HEK293T (cell line): ENCODE data around the gene OAT.

ENCODE experiments used
- CTCF ChIA-PET: fragments of 350-600 bp; formaldehyde crosslinking; extraction: SDS; loops from one replicate; lab custom pipeline; 2021; ENCODE audit warnings: antibody characterized with exemption, inconsistent platforms; lab: Yijun Ruan, JAX
- POLR2A ChIA-PET: fragments of 350-600 bp; formaldehyde crosslinking; extraction: SDS; loops from one replicate; lab custom pipeline; 2020; ENCODE audit warnings: antibody characterized with exemption, inconsistent platforms; lab: Yijun Ruan, JAX
- DNase-seq: peaks from one replicate; pipeline ENCODE4 v3.0.0; 2012; ENCODE audit warnings: mixed read lengths; ENCODE audit errors: extremely low spot score
- ARNT ChIP-seq: fragments of 450-650 bp; IDR thresholded peaks from 2 replicates; pipeline ENCODE4 v1.6.1; 2017; ENCODE audit warnings: mild to moderate bottlenecking
- BHLHE40 ChIP-seq: fragments of 450-650 bp; IDR thresholded peaks from 2 replicates; pipeline ENCODE4 v1.6.1; 2016; ENCODE audit warnings: mild to moderate bottlenecking, moderate library complexity, borderline replicate concordance
- CTBP1 ChIP-seq: fragments of 450-650 bp; IDR thresholded peaks from 2 replicates; pipeline ENCODE4 v1.6.1; 2016; ENCODE audit warnings: borderline replicate concordance
- ELF4 ChIP-seq: fragments of 450-650 bp; IDR thresholded peaks from 2 replicates; pipeline ENCODE4 v1.6.1; 2017; ENCODE audit warnings: antibody characterized with exemption
- FOXA1 ChIP-seq: fragments of 450-650 bp; IDR thresholded peaks from 2 replicates; pipeline ENCODE4 v1.6.1; 2016; ENCODE audit warnings: mild to moderate bottlenecking
- FOXK2 ChIP-seq: fragments of 450-650 bp; IDR thresholded peaks from 2 replicates; pipeline ENCODE4 v1.6.1; 2016; ENCODE audit warnings: mild to moderate bottlenecking
- FOXM1 ChIP-seq: fragments of 450-650 bp; IDR thresholded peaks from 2 replicates; pipeline ENCODE4 v1.6.1; 2017; ENCODE audit warnings: mild to moderate bottlenecking, borderline replicate concordance
- HDGF ChIP-seq: fragments of 450-650 bp; IDR thresholded peaks from 2 replicates; pipeline ENCODE4 v1.6.1; 2017; ENCODE audit warnings: antibody characterized with exemption, borderline replicate concordance
- L3MBTL2 ChIP-seq: fragments of 450-650 bp; conservative IDR thresholded peaks from 2 replicates; pipeline ENCODE4 v1.6.1; 2016; ENCODE audit warnings: mild to moderate bottlenecking
- LEF1 ChIP-seq: fragments of 450-650 bp; IDR thresholded peaks from 2 replicates; pipeline ENCODE4 v1.6.1; 2017; ENCODE audit warnings: mild to moderate bottlenecking, borderline replicate concordance
- NFRKB ChIP-seq: fragments of 450-650 bp; IDR thresholded peaks from 2 replicates; pipeline ENCODE4 v1.6.1; 2016; ENCODE audit warnings: mild to moderate bottlenecking, moderate library complexity
- SP1 ChIP-seq: fragments of 450-650 bp; IDR thresholded peaks from 2 replicates; pipeline ENCODE4 v1.6.1; 2017
- SUZ12 ChIP-seq: fragments of 450-650 bp; IDR thresholded peaks from 2 replicates; pipeline ENCODE4 v1.6.1; 2016; ENCODE audit warnings: mild to moderate bottlenecking
- TARDBP ChIP-seq: fragments of 450-650 bp; IDR thresholded peaks from 2 replicates; pipeline ENCODE4 v1.6.1; 2016
- ZNF384 ChIP-seq: fragments of 450-650 bp; IDR thresholded peaks from 2 replicates; pipeline ENCODE4 v1.6.1; 2016
- TF ChIP-seq, protein P1 (sequence below): fragments of 450-650 bp; IDR thresholded peaks from 2 replicates; pipeline ENCODE4 v1.6.1; 2016

OAT gene

GRCh38 chr10:124353091-124353815 is 65.5 kb downstream of the OAT start:
- no peak for TF ChIP-seq FOXA1
- TF ChIP-seq FOXM1: no peak
- TF ChIP-seq L3MBTL2: no peak
- no peak for TF ChIP-seq CTBP1
- TF ChIP-seq FOXK2: no peak
- TF ChIP-seq ZNF384: no peak
- TF ChIP-seq ARNT: no peak
- TF ChIP-seq, protein P1, sequence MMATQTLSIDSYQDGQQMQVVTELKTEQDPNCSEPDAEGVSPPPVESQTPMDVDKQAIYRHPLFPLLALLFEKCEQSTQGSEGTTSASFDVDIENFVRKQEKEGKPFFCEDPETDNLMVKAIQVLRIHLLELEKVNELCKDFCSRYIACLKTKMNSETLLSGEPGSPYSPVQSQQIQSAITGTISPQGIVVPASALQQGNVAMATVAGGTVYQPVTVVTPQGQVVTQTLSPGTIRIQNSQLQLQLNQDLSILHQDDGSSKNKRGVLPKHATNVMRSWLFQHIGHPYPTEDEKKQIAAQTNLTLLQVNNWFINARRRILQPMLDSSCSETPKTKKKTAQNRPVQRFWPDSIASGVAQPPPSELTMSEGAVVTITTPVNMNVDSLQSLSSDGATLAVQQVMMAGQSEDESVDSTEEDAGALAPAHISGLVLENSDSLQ: no peak
- TF ChIP-seq SP1: no peak
- no peak for TF ChIP-seq ELF4
- no peak for TF ChIP-seq HDGF
- TF ChIP-seq LEF1: no peak
- TF ChIP-seq NFRKB: no peak
- no peak for TF ChIP-seq TARDBP
- TF ChIP-seq BHLHE40: no peak
- no peak for TF ChIP-seq SUZ12
- ChIA-PET CTCF (interaction anchor here (0.6 to 1.4 kb wide), 3 partner anchors 36 to 121 kb away, joined by 3 to 5 read pairs (median 4); no protein-coding TSS in a partner anchor), POLR2A (interaction anchor here (1.4 kb wide), 1 partner anchor 66 kb away, joined by 3 read pairs; the partner anchor contains the start of gene OAT)
- DNase-seq: no peak

- TF ChIP-seq ELF4 (no peak), SUZ12 (no peak), L3MBTL2 (no peak), TARDBP (no peak), FOXM1 (no peak), NFRKB (no peak)
- TF ChIP-seq, protein P1: no peak
- ChIA-PET POLR2A (no interaction called here), CTCF (no interaction called here)
- DNase-seq: no peak
These were observed 67.1 kb downstream of the OAT start for GRCh38 chr10:124351481-124352220.

DNA sequence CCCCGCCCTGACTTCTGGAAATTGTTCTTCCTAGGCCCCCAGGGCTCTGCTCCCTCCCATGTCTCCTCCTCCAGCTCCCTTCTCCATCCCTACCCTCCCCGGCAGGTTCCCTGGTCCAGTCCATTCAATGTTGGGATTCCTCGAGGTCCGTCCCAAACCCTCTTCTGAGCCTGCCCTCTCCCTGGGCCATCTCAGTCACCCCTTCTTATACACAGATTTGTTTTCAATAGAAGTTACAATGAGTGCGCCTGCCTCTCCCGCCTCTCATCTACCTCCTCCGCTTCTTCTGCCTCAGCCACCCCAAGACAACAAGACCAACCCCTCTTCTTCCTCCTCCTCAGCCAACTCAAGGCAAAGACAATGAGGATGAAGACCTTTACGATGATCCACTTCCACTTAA is 67.9 kb downstream of the OAT start:
- no peak for TF ChIP-seq SP1
- no peak for TF ChIP-seq ZNF384
- TF ChIP-seq L3MBTL2: no peak
- no peak for TF ChIP-seq ARNT
- TF ChIP-seq LEF1: no peak
- no peak for TF ChIP-seq FOXA1
- TF ChIP-seq CTBP1: no peak
- TF ChIP-seq FOXK2: no peak
- no peak for TF ChIP-seq NFRKB
- TF ChIP-seq, protein P1: no peak
- no peak for TF ChIP-seq ELF4
- CTCF ChIA-PET: no interaction called here

DNA sequence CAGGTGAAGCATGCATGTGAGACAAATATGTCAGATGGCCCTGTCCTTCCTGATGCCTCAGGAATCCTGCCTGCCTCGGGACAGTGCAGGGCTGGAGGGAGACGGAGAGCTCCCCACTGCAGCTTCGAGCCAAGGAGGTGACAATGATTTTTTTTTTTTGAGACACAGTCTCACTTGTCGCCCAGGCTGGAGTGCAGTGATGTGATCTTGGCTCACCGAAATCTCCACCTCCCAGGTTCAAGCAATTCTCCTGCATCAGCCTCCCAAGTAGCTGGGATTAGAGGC is 68.8 kb downstream of the OAT start:
- no peak for DNase-seq

More for the DNA sequence above, 67.9 kb downstream of the OAT start:
- no peak for DNase-seq
- POLR2A ChIA-PET: no interaction called here

More for the DNA sequence above, 68.8 kb downstream of the OAT start:
- POLR2A ChIA-PET: no interaction called here
- CTCF ChIA-PET: no interaction called here
- TF ChIP-seq TARDBP (no peak), LEF1 (no peak), SUZ12 (no peak), SP1 (no peak), FOXA1 (no peak), L3MBTL2 (no peak), NFRKB (no peak), HDGF (no peak), CTBP1 (no peak), ARNT (no peak), ELF4 (no peak), FOXK2 (no peak), BHLHE40 (no peak), FOXM1 (no peak), ZNF384 (no peak)
- TF ChIP-seq, protein P1: no peak
